Panc1 (cell line): Measurements from ENCODE around the gene MAP2K5. TPM values are rescaled to one million over a fixed set of nuclear protein-coding genes. Genes with fewer than 3 reads are reported as not detected.

Source experiments
- ATAC-seq: fragments of 200-7000 bp; cut with Tn5 transposase; 2 replicates; pipeline ENCODE4 v1.9.1; 2020; ENCODE audit warnings: mild to moderate bottlenecking, moderate library complexity
- BruUV-seq: library from RNA; stranded (reverse); fragments of 400-500 nt; replicated peaks from 2 replicates; lab custom pipeline; 2021; lab: Mats Ljungman, UMichigan
- CTCF ChIA-PET: fragments of 300-600 bp; sonication (Branson Sonifier 250); formaldehyde crosslinking; loops from one replicate; lab custom pipeline; 2022; ENCODE audit warnings: antibody characterized with exemption; lab: Charles Lee
- POLR2A ChIA-PET: fragments of 300-600 bp; sonication (Branson Sonifier 250); formaldehyde crosslinking; loops from one replicate; lab custom pipeline; 2022; ENCODE audit warnings: antibody characterized with exemption; lab: Charles Lee
- DNase-seq: peaks from one replicate; pipeline ENCODE4 v3.0.0-alpha.2; 2010; ENCODE audit warnings: low read depth, low spot score
- H3K27ac ChIP-seq: 2 replicates; pipeline ENCODE4 v1.5.1; 2011; ENCODE audit warnings: mild to moderate bottlenecking, low read length, inconsistent platforms
- H3K27me3 ChIP-seq: fragments of 200-500 bp; sonication (Bioruptor generic); 2 replicates; pipeline ENCODE4 v1.6.0; 2014; ENCODE audit warnings: low read length, inconsistent platforms; ENCODE audit not compliant: control insufficient read depth, insufficient read depth
- H3K36me3 ChIP-seq: fragments of 200-500 bp; sonication (Bioruptor generic); 2 replicates; pipeline ENCODE4 v1.5.1; 2014; ENCODE audit warnings: inconsistent platforms, mild to moderate bottlenecking, low read length, moderate library complexity; ENCODE audit not compliant: control insufficient read depth, insufficient read depth
- H3K4me1 ChIP-seq: 2 replicates; pipeline ENCODE4 v1.5.1; 2011; ENCODE audit warnings: inconsistent platforms, mild to moderate bottlenecking, low read length, moderate library complexity; ENCODE audit not compliant: control insufficient read depth, insufficient read depth
- H3K4me3 ChIP-seq, 2 experiments: 2 replicates each; pipeline ENCODE4 v1.5.1; 2011 to 2012; ENCODE audit warnings: low read depth in 2 of 2, low read length in 2 of 2, mild to moderate bottlenecking in 2 of 2, inconsistent platforms in 1 of 2, moderate library complexity in 1 of 2
- H3K9me3 ChIP-seq: fragments of 200-500 bp; sonication (Bioruptor generic); 2 replicates; pipeline ENCODE4 v1.5.1; 2014; ENCODE audit warnings: low read depth, mild to moderate bottlenecking, inconsistent platforms, low read length, moderate library complexity; ENCODE audit not compliant: control insufficient read depth, insufficient read depth
- POLR2AphosphoS5 ChIP-seq: IDR thresholded peaks from 2 replicates; pipeline ENCODE4 v1.6.1; 2012; ENCODE audit warnings: mild to moderate bottlenecking, low read depth, low read length, moderate library complexity
- SIN3A ChIP-seq: IDR thresholded peaks from 2 replicates; pipeline ENCODE4 v1.6.1; 2012; ENCODE audit warnings: low read depth, mild to moderate bottlenecking, low read length, moderate library complexity, borderline replicate concordance; ENCODE audit not compliant: insufficient read depth
- TCF7L2 ChIP-seq: IDR thresholded peaks from 2 replicates; pipeline ENCODE4 v1.6.1; 2011; ENCODE audit warnings: mild to moderate bottlenecking, low read depth, low read length, inconsistent platforms
- in situ Hi-C: cut with HindIII; loops from 2 replicates; pipeline ENCODE4 v1.10.0; 2016; ENCODE audit warnings: low sequenced_read_pairs, low pct_unique_long_range_greater_than_20kb
- intact Hi-C: fragments of 100-400 bp; cut with micrococcal nuclease; formaldehyde crosslinking; loops from one replicate; pipeline ENCODE4 v1.10.0; 2022; ENCODE audit not compliant: unreplicated experiment
- total RNA-seq: library from RNA; stranded (reverse); gene quantifications from one replicate; pipeline ENCODE4 v1.2.1, GENCODE V29; 2021; ENCODE audit not compliant: unreplicated experiment
- TF ChIP-seq, protein P1 (sequence below), 2 experiments: IDR thresholded peaks; 2 replicates each; pipeline ENCODE4 v1.6.1; 2011 to 2012; ENCODE audit warnings: low read depth in 2 of 2, control low read depth in 1 of 2, low read length in 1 of 2, mild to moderate bottlenecking in 1 of 2, moderate library complexity in 1 of 2; ENCODE audit not compliant: insufficient read depth in 1 of 2
- TF ChIP-seq, protein P2 (sequence below): fragments of 450-650 bp; IDR thresholded peaks from 2 replicates; pipeline ENCODE4 v1.5.1; 2017; ENCODE audit warnings: mild to moderate bottlenecking

MAP2K5 gene
- total RNA-seq, 1 experiment from 2014 or later: 18.3 TPM

DNA sequence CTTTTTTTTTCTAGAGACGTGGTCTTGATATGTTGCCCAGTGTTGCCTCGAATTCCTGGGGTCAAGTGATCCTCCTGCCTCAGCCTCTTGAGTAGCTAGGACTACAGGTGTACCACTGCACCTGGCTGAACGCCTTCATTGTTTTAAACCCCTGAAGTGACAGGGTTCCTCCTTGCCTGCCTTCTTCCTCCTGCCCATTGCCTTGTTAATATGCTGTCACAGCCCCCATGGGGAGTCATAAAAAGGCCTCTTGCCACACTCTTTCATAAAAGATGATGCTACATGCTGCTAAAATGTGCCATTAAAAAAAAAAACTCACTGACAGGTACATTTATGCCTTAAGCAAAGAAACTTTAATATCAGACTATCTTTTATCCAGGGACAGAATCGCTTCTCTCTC is 166.0 kb downstream of the MAP2K5 start:
- intact Hi-C loops: no loop called here
- POLR2A ChIA-PET: no interaction called here
- in situ Hi-C loops: no loop called here
- no peak overlapping the region for H3K27ac ChIP-seq
- H3K4me3 ChIP-seq: no peak overlapping the region
- H3K9me3 ChIP-seq: no peaks in the 10 kb centered on the region
- DNase-seq (no peak), ATAC-seq (no peak)
- CTCF ChIA-PET: no interaction called here
- no peaks in the 10 kb centered on the region for H3K4me1 ChIP-seq
- no TSS peak for BruUV-seq
- no peaks in the 10 kb centered on the region for H3K27me3 ChIP-seq
- TF ChIP-seq, protein P1, sequence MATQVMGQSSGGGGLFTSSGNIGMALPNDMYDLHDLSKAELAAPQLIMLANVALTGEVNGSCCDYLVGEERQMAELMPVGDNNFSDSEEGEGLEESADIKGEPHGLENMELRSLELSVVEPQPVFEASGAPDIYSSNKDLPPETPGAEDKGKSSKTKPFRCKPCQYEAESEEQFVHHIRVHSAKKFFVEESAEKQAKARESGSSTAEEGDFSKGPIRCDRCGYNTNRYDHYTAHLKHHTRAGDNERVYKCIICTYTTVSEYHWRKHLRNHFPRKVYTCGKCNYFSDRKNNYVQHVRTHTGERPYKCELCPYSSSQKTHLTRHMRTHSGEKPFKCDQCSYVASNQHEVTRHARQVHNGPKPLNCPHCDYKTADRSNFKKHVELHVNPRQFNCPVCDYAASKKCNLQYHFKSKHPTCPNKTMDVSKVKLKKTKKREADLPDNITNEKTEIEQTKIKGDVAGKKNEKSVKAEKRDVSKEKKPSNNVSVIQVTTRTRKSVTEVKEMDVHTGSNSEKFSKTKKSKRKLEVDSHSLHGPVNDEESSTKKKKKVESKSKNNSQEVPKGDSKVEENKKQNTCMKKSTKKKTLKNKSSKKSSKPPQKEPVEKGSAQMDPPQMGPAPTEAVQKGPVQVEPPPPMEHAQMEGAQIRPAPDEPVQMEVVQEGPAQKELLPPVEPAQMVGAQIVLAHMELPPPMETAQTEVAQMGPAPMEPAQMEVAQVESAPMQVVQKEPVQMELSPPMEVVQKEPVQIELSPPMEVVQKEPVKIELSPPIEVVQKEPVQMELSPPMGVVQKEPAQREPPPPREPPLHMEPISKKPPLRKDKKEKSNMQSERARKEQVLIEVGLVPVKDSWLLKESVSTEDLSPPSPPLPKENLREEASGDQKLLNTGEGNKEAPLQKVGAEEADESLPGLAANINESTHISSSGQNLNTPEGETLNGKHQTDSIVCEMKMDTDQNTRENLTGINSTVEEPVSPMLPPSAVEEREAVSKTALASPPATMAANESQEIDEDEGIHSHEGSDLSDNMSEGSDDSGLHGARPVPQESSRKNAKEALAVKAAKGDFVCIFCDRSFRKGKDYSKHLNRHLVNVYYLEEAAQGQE (IDR thresholded peaks at IDR 0.05; ENCODE audit: insufficient read depth in 1 of 2, low read depth in 2 of 2, low read length in 1 of 2): no peak
- TF ChIP-seq, protein P2, sequence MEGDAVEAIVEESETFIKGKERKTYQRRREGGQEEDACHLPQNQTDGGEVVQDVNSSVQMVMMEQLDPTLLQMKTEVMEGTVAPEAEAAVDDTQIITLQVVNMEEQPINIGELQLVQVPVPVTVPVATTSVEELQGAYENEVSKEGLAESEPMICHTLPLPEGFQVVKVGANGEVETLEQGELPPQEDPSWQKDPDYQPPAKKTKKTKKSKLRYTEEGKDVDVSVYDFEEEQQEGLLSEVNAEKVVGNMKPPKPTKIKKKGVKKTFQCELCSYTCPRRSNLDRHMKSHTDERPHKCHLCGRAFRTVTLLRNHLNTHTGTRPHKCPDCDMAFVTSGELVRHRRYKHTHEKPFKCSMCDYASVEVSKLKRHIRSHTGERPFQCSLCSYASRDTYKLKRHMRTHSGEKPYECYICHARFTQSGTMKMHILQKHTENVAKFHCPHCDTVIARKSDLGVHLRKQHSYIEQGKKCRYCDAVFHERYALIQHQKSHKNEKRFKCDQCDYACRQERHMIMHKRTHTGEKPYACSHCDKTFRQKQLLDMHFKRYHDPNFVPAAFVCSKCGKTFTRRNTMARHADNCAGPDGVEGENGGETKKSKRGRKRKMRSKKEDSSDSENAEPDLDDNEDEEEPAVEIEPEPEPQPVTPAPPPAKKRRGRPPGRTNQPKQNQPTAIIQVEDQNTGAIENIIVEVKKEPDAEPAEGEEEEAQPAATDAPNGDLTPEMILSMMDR: no peak
- no peak for TF ChIP-seq POLR2AphosphoS5
- no peak for TF ChIP-seq SIN3A
- TF ChIP-seq TCF7L2: no peak
- H3K36me3 ChIP-seq: no peaks in the 10 kb centered on the region

DNA sequence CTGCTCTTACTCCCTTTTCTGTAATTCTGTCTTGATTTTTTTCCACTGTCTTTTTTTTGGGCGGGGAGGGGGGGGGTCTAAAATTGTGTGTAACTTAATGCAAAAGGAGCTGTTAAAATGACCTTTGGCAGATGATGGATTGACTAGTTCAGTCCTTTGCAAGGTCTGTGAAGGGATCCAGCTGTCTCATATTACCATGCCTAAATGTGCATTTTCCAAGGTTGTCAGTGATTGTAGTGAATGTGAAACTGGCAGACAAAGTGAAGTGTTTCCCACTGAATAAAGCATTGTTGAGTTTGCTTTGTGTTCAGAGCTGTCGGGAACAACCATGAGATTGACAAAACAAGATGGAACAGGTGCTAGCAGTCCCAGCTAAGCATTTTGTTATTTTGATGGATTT is 172.7 kb downstream of the MAP2K5 start:
- CTCF ChIA-PET: no interaction called here
- H3K4me3 ChIP-seq: no peak overlapping the region
- no TSS peak for BruUV-seq

More for the DNA sequence above, 172.7 kb downstream of the MAP2K5 start:
- Histone ChIP-seq H3K27ac (no peak overlapping the region), H3K9me3 (no peaks in the 10 kb centered on the region), H3K4me1 (no peaks in the 10 kb centered on the region), H3K36me3 (no peaks in the 10 kb centered on the region), H3K27me3 (no peaks in the 10 kb centered on the region)
- intact Hi-C loops: no loop called here
- TF ChIP-seq, protein P1 (IDR thresholded peaks at IDR 0.05; ENCODE audit: insufficient read depth in 1 of 2, low read depth in 2 of 2, low read length in 1 of 2): no peak
- TF ChIP-seq, protein P2: no peak
- TF ChIP-seq SIN3A (no peak), POLR2AphosphoS5 (no peak), TCF7L2 (no peak)
- in situ Hi-C loops: no loop called here
- ATAC-seq (no peak), DNase-seq (no peak)
- POLR2A ChIA-PET: no interaction called here
